Activated naive CD4-positive, alpha-beta T cell treated with anti-CD3 and anti-CD28 coated beads, Interleukin-2, amount 50 U/mL, for 16 hours (primary cell): Measurements from ENCODE around the gene BARX1.
"Not testable (repeated sequence)": the region's sequence is repeated elsewhere in the genome, so short reads cannot be mapped to it uniquely, and the experiment has no call there.

ENCODE experiments used
- DNase-seq: peaks from one replicate; pipeline ENCODE4 v3.0.0-alpha.2; 2020

BARX1 gene

DNA sequence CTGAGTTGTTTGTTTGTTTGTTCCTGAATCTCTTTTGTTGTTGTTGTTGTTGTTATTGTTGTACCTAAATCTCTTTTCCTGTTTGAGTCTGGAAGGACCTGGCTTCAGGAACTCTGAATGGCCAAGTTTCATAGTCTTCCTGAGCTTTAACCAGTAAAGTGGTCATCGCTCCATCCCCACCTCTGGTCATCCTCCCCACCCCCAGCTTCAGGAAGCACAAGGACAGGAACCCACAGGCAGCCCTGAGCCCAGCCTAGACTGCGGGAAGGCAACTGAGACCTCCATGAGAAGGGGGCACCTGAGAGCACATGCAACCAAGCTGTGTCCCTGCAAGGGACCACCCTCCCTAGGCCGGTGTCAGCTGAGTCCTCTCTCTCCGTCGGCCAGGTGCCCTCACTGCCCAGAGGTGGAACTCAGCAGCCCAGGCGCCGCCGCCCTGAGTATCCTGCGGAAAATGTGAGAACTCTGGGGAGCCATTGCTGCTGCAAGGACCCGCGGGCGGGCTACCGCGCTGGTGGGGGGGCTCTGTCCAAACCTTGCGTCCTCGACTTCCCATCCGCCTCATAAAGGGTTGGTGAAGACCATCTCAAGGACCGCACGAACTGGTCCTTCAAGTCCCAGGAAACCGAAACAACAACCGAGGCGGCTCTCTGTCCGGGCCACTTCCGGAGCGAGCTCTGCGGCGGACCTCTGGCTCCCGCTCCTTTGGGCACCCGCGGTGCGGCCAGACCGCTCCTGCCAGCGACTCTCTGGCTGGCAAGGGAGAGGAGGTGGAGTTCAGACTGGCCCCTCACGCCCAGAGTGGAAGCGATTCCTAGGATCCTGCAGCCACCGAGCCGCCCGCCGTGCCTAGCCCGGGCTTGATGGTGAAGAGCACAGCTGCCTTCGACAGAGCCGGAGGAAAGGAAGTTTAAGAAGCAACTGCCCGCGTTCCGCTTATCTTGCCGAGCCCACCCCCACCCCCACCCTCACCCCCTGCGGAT is 4.2 kb downstream of the BARX1 start:
- DNase-seq = no peak

DNA sequence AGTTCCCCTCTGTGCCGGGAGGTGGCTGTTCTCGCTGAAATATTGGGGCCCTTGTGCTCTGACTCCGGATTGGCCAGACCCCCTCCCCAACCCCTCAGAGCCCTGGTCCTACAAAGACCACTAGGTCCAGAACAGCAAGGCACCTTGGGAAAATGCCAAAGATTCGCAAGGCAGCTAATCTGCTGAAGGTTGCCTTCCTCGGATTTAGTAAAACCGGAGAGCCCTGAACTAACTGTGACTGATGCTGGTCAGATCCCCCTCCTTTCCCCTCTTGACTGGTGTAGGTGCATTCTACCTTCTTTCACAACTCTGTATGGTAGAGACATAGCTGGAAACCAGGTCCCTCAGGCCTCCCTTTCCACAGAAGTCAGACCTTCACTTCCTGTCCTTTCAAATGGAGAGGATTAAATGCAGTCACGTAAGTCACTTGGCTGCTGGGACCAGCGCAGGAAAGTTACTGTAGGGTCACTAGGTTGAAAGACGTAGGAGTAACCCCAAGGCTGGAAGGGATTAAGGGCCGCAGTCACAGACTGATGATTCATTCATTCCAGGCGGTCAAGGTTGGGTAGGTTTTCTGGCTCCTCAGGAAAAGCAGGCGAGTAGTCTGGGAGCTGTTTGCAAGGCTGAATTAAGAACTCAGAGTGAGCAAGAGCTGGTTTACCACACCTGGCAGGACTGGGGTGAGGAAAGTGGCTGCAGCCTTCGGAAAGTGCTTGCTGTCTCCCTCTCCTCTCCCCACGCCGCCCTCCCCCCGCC is 5.3 kb downstream of the BARX1 start:
- DNase-seq = no peak

DNA sequence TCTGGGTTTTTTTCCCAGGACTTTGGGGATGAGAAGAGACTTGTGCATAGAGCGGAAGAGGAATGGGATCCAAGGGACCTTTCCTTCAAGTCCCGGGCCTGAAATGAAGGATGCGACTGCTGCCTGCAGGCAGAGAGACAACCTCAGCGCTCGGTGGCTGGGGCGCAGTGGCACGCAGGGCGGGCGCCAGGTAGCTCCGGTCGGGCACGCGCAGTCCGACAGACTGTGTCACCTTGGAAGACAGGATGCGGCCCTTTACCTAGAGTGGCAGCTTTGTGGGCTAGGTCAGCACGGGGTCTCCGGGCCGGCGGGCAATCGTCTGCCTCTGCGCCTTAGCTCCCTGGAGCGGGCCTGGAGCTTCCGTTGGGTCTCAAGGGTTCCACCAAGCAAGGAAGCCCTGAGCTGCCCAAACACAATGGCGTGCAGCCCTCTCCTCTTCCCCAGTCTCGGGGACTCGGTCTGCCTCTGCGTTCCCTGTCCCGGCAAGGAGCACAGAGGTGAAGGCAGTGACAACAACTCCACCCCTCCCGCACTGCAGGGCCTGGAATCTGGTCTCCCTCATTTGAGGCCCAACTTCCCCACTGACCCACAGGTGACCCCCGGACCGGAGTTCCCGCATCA is 6.0 kb downstream of the BARX1 start:
- no peak for DNase-seq

DNA sequence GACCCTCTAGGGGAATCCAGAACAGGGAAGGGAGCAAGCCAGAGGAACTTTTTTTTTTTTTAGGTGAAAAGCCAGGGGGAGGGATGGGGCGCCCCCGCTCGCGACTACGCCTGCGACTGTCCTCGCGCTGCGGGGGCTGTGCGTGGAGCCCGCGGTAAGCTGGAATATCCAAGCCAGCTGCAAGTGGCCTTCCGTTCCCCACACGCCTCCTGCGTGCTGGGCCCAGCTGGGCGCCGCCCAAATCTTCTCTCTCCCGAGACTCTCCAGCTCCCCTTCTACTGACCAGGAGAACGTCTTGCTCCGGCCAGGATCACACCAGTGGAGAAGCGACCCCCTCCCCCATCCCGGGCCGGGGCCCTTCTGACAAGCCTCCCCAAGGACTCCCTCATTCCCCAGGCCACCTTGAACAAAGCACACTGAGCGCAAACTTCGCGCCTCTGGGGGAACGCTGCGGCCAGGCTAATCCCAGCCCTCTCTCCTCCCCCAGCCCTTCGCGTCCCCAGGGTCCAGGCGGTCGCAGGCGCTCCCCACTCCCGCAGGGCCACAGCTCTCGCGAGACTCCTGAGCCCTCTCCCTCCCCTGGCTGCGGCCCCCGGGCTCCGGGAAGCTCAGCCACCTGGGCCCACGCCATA is 6.6 kb downstream of the BARX1 start:
- DNase-seq = no peak

DNA sequence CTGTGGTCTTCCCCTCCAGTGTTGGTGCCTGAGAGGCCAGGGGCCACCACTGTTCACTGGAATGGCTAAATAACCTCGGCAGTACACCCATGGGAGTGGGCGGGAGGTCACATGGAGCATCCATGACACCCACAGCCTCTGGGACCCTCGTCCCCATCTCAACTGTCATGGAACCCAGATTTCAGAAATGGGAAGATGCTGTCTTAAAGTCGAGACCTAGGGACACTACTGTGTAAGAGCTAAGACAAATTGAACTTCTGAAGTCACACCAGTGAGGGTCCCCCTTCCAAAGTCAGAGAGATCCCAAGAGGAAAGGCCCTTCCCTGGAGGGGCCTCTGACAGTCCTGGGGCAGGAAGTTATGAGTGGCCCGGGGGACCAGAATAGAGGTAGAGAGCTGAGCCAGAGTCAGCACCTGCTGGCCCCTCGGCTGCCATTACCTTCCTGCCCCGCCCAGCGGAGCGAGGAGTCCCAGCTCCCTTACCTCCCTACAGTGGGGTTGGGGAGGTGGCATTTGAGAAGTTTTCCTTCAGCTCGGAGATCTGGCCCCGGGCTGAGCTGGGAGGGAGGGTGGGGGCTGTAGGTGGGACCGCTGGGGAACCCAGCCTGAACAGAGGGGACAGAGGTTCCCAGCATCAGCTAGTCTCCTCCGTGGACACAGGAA is 7.6 kb downstream of the BARX1 start:
- DNase-seq = no peak

DNA sequence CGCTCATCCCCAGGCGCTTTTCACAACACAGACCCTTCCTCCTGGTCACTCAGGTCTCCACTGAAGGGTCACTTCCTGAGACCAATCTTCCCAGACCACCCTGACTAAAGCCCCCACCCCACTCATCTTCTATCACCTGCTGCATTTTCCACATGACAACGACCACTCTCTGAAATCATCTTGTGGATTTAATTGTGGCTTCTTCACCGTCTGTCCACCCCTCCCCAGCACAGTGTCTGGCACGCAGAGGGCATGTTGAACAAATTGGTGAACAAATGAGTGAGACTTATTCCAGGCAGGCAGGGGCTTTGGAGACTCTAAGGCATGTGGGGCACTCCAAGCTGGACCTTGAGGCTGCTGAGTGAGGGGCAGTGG is 8.8 kb downstream of the BARX1 start:
- no peak for DNase-seq

DNA sequence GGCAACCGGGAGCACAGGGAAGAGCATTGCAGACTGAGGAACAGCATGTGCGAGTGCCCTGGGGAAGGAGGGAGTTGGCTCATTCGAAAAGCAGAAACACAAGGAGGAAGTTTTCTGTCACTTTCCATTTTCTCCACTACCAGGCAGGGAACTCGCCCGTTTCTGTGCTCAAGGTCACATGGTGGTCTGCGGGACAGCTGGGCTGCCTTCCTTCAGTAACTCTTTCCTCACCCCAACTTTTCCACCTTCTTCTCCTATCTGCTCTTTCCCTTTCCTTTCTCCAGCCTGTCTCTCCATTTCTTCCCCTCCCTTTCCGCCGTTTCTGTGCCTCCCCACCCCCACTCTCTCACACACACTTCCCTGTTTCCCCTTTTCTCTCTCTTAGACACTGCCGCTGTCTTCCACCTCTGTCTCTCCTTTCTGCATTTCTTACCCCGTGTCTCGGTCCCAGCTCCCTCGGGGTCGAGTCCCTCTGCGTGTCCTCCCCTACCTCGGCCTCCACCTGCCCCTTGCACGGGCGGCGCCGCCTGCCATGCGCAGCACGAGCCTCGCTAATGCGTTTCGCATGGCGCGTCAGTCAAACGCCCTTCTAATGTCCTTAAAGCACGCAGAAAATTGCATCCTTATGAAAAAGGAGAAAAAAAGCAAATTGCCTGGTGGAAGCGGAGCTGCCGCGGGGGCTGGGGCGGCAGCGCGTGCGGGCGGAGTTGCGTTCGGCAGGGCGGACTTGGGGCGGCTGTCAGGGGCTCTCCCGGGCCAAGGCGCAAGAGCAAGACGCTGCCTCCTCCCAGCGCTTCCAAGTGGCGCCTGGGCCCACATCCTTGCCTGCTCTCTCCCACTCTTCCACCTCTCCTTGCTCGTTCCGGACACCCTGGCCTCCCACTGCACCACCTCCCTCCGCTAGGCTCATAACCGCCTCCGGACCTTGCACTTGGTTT is 9.5 kb downstream of the BARX1 start:
- no peak for DNase-seq

DNA sequence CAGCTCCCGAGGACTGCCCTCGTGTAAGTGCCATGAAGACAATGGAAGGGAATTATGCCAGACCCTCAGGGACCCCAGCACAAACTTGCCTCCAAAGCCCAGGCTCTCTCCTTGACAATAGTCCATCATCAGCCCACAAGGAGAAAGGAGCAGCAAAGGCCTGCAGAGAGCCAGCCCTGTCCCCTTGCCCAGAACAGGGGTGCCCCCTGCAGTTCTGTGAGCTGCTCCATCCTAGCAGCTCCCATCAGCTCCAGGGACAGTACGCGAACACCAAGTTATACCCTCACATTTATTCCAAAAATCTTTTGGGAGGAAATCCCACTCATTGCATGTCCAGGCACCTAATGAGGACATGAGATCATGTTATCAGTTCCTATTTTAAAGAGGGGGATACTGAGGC is 11.1 kb downstream of the BARX1 start:
- DNase-seq = no peak

DNA sequence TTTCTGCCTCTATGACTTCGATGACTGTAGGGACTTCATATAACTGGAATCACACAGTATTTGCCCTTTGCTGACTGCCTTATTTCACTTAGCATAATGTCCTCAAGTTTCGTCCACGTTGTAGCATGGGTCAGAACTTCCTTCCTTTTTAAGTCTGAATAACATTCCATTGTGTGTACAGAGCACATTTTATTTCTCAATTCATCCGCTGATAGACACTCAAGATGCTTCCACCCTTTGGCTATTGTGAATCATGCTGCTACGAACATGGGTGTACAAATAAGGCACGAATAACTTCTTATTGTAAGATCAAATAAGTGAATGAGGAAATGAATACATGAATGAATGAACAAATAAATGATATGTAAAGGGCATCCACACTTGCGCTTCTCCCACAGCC is 13.0 kb downstream of the BARX1 start:
- no peak for DNase-seq

DNA sequence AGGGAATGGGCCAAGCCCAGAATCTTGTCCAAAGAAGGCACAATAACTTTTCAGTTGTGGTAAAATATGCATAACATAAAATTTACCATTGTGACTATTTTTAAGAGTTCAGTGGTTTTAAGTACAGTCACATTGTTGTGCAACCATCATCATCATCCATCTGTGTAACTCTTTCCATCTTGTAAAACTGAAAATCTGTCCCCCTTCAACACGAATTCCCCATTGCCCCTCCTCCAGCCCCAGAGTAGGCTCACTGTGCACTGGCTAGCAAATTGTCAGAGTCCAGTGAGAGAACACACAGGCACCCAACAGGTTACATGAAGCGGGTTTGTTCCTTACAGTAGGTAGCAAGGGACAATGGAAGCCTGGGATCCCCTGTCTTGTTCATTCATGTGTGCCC is 13.7 kb downstream of the BARX1 start:
- no peak for DNase-seq

DNA sequence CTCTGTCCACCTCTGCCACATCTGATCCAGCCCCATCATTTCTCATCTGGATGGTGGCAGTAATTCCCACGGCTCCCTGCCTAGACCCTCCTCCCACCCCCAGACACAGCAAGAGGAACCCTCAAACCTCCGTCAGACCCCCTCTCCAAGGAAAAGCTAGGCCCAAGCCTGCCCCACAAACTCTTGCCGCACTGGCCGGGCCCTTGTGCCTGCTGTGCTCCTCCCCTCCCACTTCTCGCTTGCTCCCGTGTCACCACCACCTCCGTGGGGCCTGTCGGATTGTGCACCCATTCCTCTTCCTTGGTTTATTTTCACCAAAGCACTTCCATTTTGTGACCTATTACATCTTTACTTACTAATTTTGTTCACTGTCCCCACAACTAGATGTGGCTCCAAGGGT is 14.2 kb downstream of the BARX1 start:
- DNase-seq = no peak

DNA sequence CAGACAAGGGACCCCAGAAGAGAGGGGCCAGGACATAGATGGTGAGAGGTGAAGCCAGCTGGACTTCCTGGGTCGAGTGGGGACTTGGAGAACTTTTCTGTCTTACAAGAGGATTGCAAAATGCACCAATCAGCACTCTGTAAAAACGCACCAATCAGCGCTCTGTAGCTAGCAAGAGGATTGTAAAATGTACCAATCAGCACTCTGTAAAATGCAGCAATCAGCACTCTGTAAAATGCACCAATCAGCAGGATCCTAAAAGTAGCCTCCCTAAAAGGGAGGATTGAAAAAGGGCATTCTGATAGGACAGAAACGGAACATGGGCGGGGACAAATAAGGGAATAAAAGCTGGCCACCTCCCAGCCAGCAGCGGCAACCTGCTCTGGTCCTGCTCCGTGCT is 15.6 kb downstream of the BARX1 start:
- DNase-seq = not testable (repeated sequence)

DNA sequence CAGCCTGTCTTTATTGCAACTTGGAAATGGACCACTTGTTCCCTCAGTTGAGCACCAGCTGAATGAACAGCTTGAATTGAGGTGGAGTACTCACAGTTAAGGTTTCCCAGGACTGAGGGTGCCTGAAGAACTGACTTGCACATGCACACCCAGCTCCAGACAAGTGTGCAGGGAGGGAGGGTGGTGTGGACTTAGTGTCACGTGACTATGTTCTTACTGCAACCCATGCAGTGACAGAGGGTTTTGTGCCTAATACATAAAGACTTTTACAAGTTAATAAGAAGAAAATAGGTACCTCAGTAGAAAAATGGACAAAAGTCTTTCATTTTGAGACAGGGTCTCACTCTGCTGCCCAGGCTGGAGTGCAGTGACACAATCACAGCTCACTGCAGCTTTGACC is 18.0 kb downstream of the BARX1 start:
- DNase-seq = no peak

DNA sequence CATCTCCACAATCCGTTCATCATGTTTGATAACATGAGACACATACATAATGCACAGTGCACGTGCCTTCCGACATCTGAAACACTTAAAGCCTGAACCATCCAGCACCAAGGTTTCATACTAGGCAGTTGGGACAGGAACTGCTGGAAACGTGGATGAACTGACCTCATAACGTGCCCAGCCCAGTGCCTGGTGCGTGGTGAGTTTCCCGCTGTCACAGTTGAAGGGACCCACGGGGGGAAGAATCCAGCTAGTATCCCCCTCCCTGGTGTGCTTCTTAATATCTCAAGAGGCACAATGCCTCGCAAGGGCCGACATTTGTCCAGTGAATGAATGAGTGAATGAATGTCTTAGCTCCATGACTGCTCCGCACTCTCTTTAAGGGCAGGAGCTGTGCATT is 23.2 kb downstream of the BARX1 start:
- DNase-seq = no peak

DNA sequence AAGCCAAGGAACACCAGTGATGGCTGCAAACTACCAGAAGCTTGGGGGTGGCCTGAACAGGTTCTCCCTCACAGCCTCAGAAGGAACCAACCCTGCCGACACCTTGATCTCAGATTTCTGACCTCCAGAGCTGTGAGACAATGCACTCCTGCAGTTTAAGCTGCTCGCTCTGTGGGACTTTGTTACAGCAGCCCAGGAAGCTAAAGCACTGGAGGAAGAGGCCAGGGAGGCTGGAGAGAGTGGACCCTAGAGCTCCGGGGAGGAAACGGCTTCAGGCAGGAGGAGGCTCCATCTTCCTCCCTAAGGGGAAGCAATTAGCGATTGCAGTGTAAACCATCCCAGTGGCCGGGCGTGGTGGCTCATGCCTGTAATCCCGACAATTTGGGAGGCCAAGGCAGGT is 25.1 kb downstream of the BARX1 start:
- no peak for DNase-seq

DNA sequence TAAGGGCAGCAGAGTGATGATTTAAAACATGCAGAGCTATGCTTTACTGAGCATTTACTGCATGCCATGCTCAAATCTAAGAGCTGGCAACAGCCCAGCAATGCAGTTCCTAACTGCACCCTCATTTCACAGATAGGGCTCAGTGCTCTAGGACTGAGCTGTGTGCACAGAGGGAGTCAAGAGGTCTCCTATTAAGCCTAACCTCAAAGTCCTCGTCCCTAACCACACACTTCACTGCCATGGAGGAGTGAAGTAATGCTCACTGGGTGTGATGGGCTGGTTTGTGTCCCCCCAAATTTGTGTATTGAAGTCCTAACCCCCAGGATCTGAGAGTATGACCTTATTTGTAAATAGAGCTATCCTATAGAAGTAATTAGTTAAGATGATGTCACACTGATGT is 25.9 kb downstream of the BARX1 start:
- no peak for DNase-seq

DNA sequence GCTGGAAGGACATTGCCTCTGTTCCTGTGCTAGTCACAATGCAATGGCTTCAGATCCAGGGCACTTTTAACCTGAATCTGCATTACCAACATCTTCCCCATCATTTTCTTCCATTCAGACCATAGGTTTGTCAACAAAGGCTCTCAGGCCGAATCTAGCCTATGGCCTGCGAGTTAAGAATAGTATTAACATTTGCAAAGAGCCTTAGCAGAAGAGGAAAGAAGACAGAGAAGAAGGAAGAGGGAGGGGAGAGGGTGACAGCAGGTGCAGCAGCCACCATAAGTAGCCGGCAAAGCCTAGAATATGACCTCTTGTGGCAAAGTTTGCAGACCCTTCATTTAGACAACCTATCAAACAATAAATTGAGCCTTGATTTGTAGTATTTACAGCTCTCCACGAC is 32.6 kb downstream of the BARX1 start:
- DNase-seq = no peak

DNA sequence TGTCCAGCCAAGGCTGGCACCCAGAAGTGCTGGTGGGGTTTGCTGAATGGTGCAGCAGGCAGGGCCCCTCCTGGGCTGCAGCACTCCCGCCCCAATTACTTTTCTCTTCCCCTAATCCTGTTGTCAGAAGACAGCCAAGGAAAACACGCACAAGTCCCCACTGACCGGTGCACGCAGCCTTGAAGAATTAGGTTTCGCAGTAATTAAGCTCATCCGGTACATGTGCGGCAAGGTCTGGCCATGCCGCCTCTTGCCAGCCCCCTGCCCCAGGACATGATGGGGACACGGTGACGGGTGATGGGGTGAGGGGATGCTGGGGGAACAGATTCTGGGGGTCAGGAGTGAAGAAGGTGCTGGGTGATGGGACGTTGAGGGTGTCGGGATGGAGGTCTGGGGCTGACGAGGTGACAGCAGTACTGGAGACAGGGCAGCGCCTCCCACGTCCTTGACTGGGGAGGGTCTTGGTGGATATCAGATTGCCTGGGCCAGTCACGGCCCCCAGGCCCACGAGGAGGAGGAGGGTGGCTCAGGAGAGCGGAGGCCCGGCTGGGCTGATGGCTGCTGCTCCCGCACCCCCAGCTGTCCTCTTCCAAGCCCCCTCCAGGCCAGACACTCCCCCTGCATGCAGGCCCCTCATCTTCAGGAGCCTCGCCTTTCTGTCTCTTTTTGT is 34.9 kb downstream of the BARX1 start:
- DNase-seq = no peak

DNA sequence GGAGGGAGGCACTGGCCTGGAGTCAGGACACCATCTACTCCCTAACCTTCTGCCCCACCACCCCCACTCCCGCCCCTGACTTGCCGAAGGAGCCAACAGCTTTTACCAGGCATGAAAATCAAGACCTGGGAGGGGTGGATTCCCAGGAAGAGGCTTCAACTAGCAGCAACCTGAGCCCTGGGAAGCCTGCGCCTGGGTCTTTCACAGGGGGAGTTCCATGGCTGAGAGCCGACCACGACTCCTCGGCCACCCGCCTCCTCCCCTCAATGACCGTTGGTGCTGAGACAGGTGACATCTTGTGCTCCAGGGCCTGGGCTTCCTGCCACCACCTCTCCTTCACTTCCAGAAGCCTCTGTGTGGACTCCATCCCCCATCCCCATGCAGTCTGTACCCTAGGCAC is 37.1 kb downstream of the BARX1 start:
- DNase-seq = no peak

DNA sequence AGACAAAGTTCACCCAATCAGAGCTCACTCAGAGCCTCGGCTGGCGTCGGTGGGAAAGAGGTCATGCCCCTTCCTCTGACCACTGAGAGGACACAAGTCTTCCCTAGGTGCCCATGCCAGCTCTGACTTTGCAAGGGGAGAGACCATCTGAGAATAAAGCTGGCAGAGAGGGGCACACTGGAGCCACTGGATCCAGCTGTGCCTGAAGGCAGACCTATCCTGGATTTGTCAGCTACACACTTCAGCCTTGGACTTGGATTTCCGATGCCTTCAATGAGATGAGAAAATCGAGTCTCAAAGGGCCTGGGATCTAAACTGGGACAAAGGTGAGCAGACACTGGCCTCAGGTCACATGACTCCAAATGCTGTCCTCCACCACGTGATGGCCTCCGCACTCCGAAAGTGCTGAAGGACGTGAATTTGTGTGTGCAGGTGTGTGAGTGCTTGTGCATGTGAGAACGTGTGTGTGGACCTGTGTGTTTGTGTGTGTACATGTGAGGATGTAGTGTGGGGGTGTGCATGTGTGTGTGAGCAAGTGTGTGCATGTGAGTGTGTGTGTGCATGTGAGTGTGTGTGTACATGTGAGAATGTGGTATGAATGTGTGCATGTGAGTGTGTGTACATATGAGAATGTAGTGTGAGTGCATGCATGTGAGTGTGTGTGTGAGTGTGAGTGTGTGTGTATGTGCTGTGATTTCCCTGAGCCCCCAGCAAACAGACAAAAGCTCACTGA is 37.9 kb downstream of the BARX1 start:
- no peak for DNase-seq
